ENCODE measurements around the gene ASTL.

The ASTL gene

DNA sequence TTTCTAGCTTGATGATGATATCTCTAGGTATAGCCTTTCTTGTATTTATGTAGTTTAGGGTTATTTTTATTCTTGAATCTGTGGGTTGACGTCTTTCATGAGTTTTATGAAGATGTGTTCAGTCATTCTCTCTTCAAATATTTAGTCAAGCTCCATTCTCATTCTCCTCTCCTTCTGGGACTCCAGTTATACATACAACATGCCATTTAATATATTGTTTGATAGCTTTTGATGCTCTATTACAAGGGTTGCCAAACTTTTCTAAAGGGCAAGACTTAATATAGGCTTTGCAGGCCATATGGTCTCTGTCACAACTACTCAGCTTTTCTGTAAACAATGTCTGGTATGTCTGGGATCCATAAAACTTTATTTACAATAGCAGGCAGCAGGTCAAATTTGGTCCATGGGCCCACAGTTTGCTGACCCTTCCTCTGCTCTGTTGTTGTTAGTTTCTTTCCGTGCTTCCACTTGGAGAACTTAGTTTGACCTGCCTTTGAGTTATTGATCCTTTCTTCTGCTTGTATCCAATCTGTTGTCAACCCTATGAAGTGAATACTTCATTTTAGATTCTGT, 63.0 kb downstream of the ASTL start:
- FAIRE-seq = no peak

DNA sequence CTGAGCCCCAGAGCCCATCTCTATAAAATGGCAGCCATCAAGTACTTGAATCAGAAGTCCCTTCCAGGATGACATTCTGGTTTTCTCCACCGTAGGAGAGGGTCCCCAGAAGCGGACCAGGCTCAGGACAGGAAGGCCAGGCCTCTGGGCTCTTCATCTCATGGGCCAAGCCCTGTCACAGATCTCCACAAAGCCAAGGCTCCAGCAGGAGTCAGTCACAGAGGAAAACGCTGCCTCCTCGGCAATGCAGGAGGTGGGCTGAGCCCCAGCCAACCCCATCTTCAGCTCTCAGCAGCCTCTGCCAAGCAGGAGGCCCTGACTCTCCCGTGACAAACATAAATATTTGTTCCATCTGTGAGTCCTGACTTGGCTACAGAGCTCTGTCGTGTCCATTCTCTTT, 64.1 kb downstream of the ASTL start:
- no peak for FAIRE-seq

DNA sequence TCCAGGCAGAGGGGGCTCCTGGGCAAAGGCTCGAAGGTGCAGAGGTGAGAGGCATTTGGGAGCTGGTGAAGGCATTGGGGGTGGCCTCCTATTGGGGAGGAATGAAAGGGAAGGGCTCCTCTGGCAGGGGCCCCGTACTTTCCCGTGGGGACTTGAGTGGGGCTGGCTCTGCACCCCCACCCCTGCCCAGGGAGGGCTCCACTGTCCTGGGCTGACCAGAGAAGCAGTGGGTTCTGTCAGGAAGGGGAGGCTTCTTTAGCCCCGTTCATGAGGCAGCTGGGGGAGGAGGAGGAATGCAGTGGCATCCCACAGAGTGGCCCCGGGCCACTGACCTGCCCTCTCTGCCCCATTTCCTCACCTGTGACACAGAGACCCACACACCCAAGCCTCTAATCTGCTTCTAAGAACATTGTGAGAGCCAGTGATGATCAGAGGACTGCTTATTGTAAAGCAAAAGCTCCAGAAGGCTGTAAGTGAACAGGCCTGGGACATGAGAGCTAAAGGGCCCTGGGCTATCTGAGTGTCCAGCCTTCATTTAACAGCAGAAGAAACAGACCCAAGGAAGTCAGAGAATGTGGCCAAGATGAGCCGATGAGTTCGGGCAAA, 65.0 kb downstream of the ASTL start:
- no peak for FAIRE-seq

All from colon (tissue), 2 donors.